GM18498 (cell line): ENCODE data around the gene GRIA2.
"Not testable (repeated sequence)": the region's sequence is repeated elsewhere in the genome, so short reads cannot be mapped to it uniquely, and the experiment has no call there.

Source experiments
- ATAC-seq: cut with Tn5 transposase; IDR thresholded peaks from one replicate; pipeline ENCODE4 v1.9.1; 2021; ENCODE audit warnings: mild to moderate bottlenecking, moderate library complexity; ENCODE audit not compliant: unreplicated experiment

The GRIA2 gene

GRCh38 chr4:157246964-157247363, 26.4 kb downstream of the GRIA2 start:
- ATAC-seq = no peak

- not testable (repeated sequence) for ATAC-seq
These were observed 37.6 kb downstream of the GRIA2 start for GRCh38 chr4:157258165-157258564.

- no peak for ATAC-seq
These were observed 44.8 kb downstream of the GRIA2 start for GRCh38 chr4:157265281-157265680.

GRCh38 chr4:157270108-157270507, 49.6 kb downstream of the GRIA2 start:
- ATAC-seq = no peak

GRCh38 chr4:157270552-157270951, 50.0 kb downstream of the GRIA2 start:
- no peak for ATAC-seq

GRCh38 chr4:157271166-157271869, 50.8 kb downstream of the GRIA2 start:
- no peak for ATAC-seq

- no peak for ATAC-seq
These were observed 60.1 kb downstream of the GRIA2 start for GRCh38 chr4:157280673-157281072.

- no peak for ATAC-seq
These were observed 61.5 kb downstream of the GRIA2 start for GRCh38 chr4:157282019-157282418.

- no peak for ATAC-seq
These were observed 66.9 kb downstream of the GRIA2 start for GRCh38 chr4:157287445-157287844.

GRCh38 chr4:157290622-157291021, 70.1 kb downstream of the GRIA2 start:
- ATAC-seq = no peak

- ATAC-seq = no peak
These were observed 70.5 kb downstream of the GRIA2 start for GRCh38 chr4:157291071-157291470.

- no peak for ATAC-seq
These were observed 73.1 kb downstream of the GRIA2 start for GRCh38 chr4:157293673-157294072.

- no peak for ATAC-seq
These were observed 74.0 kb downstream of the GRIA2 start for GRCh38 chr4:157294575-157294974.

GRCh38 chr4:157300701-157301100, 80.2 kb downstream of the GRIA2 start:
- no peak for ATAC-seq

- no peak for ATAC-seq
These were observed 83.0 kb downstream of the GRIA2 start for GRCh38 chr4:157303471-157303960.

GRCh38 chr4:157304769-157305168, 84.2 kb downstream of the GRIA2 start:
- no peak for ATAC-seq

GRCh38 chr4:157312702-157313101, 92.2 kb downstream of the GRIA2 start:
- ATAC-seq = no peak

- no peak for ATAC-seq
These were observed 94.4 kb downstream of the GRIA2 start for GRCh38 chr4:157314906-157315305.

GRCh38 chr4:157315968-157316367, 95.4 kb downstream of the GRIA2 start:
- ATAC-seq = no peak

GRCh38 chr4:157320092-157320491, 99.6 kb downstream of the GRIA2 start:
- ATAC-seq = no peak

GRCh38 chr4:157327666-157328065, 107.1 kb downstream of the GRIA2 start:
- no peak for ATAC-seq

GRCh38 chr4:157357887-157358286, 137.4 kb downstream of the GRIA2 start:
- no peak for ATAC-seq

- no peak for ATAC-seq
These were observed 137.9 kb downstream of the GRIA2 start for GRCh38 chr4:157358439-157358838.
